Body of pancreas (tissue), 4 donors: ENCODE results near the gene SORCS2. TPM values are rescaled to one million over a fixed set of nuclear protein-coding genes. Genes with fewer than 3 reads are reported as not detected.

ENCODE experiments used
- ATAC-seq: fragments of 150-250 bp; one replicate; pipeline ENCODE4 v1.9.1; 2016
- DNase-seq, 4 donors: peaks; one replicate each; pipeline ENCODE4 v3.0.0-alpha.2; 2019
- H3K27ac ChIP-seq, 4 donors: fragments of 200-600 bp; sonication (generic); 1 replicate in 3 of 4; 2 replicates in 1 of 4; pipeline versions ENCODE4 v1.5.1 to v1.6.1; 2016 to 2019; ENCODE audit warnings: mild to moderate bottlenecking in 1 of 4, mixed read lengths in 1 of 4, moderate library complexity in 1 of 4
- H3K27me3 ChIP-seq, 2 donors: fragments of 200-600 bp; sonication (generic); one replicate each; pipeline ENCODE4 v1.6.0; 2016; ENCODE audit warnings: mild to moderate bottlenecking in 1 of 2
- H3K36me3 ChIP-seq, 2 donors: fragments of 200-600 bp; sonication (generic); replicated peaks in 1 of 2; 2 replicates each; pipeline ENCODE4 v1.5.1; 2016; ENCODE audit warnings: low read depth in 2 of 2; ENCODE audit not compliant: insufficient read depth in 1 of 2
- H3K4me1 ChIP-seq: fragments of 200-600 bp; sonication (generic); one replicate; pipeline ENCODE4 v1.6.0; 2016
- H3K4me3 ChIP-seq, 2 donors: fragments of 200-600 bp; sonication (generic); 1 replicate in 1 of 2; 2 replicates in 1 of 2; pipeline ENCODE4 v1.5.1; 2016 to 2019
- H3K9me3 ChIP-seq, 3 donors: fragments of 200-600 bp; sonication (generic); 1 replicate in 2 of 3; 2 replicates in 1 of 3; pipeline ENCODE4 v1.5.1; 2016
- POLR2A ChIP-seq, 3 donors: fragments of 450-650 bp; IDR thresholded peaks; one replicate each; pipeline ENCODE4 v1.6.1; 2016; ENCODE audit warnings: antibody characterized with exemption in 3 of 3, mild to moderate bottlenecking in 2 of 3
- WGBS, 2 donors: methylation state at CpG; one replicate each; pipeline ENCODE4 v1.1.5; 2017; 5-methylcytosine and 5-hydroxymethylcytosine counted together
- intact Hi-C: fragments of 100-400 bp; cut with DNase I; formaldehyde crosslinking; loops from one replicate; pipeline ENCODE4 v1.15.1; 2023
- total RNA-seq, 2 donors: library from RNA; depleted of rRNA; stranded (reverse); fragments of >200 nt; gene quantifications; one replicate each; pipeline ENCODE4 v1.1.0, GENCODE V29; 2016
- TF ChIP-seq, protein P1 (sequence below), 7 experiments: fragments of 450-650 bp in 4 of 7; fragments of 200-600 bp in 3 of 7; sonication (generic) in 3 of 7; IDR thresholded peaks; one replicate each; pipeline ENCODE4 v1.5.1; 2016 to 2019; ENCODE audit warnings: antibody characterized with exemption in 7 of 7

The SORCS2 gene
- total RNA-seq, 2 donors from 2014 or later, result 0.26 to 0.33 TPM

DNA sequence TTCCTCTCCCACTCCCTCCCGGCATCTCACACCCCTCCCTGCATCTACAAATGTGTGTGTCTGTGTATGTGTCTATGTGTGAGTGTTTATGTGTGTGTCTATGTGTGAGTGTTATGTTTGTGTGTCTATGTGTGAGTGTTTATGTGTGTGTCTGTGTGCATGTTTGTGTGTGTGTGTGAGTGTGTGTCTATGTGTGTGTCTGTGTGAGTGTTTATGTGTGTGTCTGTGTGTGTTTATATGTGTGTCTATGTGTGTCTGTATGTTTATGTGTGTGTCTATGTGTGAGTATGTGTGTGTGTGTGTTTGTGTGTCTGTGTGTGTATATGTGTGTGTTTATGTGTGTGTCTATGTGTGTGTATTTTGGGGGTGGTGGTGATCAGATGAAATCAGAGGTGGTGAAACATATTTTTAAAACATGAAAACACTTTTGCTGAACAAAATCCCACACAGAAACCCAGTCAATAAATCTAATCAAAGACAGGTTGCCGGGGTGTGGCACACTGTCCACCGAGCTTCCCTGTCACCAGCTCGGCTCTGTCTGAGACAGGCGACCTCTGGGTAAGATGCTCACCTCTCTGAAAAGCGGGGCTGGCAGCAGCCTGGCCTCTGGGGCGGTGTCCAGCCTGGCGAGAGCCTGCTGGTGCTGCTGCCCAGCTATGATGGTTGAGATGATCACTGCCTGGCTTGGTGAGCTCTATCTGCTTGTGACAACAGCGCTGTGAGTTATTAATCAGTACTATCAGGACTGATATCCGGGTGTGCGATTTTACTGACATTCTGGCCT, 429.1 kb downstream of the SORCS2 start:
- no peak for TF ChIP-seq POLR2A (IDR thresholded peaks at IDR 0.05)
- TF ChIP-seq, protein P1, sequence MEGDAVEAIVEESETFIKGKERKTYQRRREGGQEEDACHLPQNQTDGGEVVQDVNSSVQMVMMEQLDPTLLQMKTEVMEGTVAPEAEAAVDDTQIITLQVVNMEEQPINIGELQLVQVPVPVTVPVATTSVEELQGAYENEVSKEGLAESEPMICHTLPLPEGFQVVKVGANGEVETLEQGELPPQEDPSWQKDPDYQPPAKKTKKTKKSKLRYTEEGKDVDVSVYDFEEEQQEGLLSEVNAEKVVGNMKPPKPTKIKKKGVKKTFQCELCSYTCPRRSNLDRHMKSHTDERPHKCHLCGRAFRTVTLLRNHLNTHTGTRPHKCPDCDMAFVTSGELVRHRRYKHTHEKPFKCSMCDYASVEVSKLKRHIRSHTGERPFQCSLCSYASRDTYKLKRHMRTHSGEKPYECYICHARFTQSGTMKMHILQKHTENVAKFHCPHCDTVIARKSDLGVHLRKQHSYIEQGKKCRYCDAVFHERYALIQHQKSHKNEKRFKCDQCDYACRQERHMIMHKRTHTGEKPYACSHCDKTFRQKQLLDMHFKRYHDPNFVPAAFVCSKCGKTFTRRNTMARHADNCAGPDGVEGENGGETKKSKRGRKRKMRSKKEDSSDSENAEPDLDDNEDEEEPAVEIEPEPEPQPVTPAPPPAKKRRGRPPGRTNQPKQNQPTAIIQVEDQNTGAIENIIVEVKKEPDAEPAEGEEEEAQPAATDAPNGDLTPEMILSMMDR (IDR thresholded peaks at IDR 0.05), result no peak
- Histone ChIP-seq H3K36me3 (no peaks in the 10 kb centered on the region), H3K27me3 (no peaks in the 10 kb centered on the region), H3K27ac (no peak overlapping the region), H3K4me1 (no peaks in the 10 kb centered on the region), H3K9me3 (no peaks in the 10 kb centered on the region), H3K4me3 (no peak overlapping the region)
- ATAC-seq, result no peak
- intact Hi-C loops, result no loop called here
- WGBS, 2 donors, result 33 to 58% methylated on average over 8 to 11 of the region's 11 CpGs
- DNase-seq, result no peak

DNA sequence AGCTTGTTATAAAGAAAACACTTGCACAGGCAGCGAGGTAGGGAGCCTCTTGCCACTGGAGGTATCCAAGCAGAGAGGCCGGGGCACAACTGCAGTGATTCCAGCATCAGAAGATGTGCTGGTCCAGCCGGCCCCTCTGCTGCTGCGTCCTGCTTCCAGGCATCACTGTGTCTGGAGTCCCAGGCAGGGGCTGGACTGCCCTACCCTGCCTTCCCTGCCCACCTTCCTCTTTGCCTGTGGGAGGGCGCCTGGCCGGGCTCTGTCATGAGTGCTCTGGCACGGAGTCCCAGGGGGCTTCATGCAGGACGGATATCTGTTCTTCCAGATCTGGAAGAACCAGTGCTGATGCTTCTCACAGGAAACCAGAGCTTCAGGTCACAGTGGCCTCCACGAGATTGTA, 430.0 kb downstream of the SORCS2 start:
- Histone ChIP-seq H3K9me3 (no peaks in the 10 kb centered on the region), H3K4me3 (no peak overlapping the region), H3K27me3 (no peaks in the 10 kb centered on the region), H3K27ac (no peak overlapping the region), H3K4me1 (no peaks in the 10 kb centered on the region), H3K36me3 (no peaks in the 10 kb centered on the region)
- DNase-seq (no peak), ATAC-seq (no peak)
- 33 to 55% methylated on average over 3 to 9 of the region's 9 CpGs for WGBS, 2 donors
- TF ChIP-seq, protein P1 (IDR thresholded peaks at IDR 0.05), result no peak
- no peak for TF ChIP-seq POLR2A (IDR thresholded peaks at IDR 0.05)
- intact Hi-C loops, result no loop called here

DNA sequence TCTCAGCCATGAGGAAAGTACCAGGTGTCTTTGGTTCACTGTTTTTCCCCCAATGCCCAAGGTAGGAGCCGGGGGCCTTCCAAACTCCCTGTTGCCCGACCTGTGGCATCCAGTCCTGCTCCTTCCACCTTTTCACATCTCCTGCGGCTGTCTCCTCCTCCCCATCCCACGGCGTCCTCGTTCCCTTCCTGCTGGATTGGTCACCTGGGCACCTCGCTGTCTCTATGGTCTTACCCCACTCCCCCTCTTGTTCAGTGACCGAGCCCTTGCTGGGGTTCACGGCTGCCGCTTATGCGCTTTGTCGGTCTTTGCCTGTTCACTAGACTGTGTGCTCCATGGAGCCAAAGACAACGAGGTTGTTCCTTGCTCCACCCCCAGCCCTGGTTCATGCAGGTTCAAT, 431.1 kb downstream of the SORCS2 start:
- ATAC-seq (no peak), DNase-seq (no peak)
- Histone ChIP-seq H3K9me3 (no peaks in the 10 kb centered on the region), H3K36me3 (no peaks in the 10 kb centered on the region), H3K4me3 (no peak overlapping the region), H3K27me3 (no peaks in the 10 kb centered on the region), H3K27ac (no peak overlapping the region), H3K4me1 (no peaks in the 10 kb centered on the region)
- no peak for TF ChIP-seq POLR2A (IDR thresholded peaks at IDR 0.05)
- TF ChIP-seq, protein P1 (IDR thresholded peaks at IDR 0.05), result no peak
- intact Hi-C loops, result no loop called here
- WGBS, 2 donors, result 68 to 85% methylated on average over 13 of the region's 13 CpGs

DNA sequence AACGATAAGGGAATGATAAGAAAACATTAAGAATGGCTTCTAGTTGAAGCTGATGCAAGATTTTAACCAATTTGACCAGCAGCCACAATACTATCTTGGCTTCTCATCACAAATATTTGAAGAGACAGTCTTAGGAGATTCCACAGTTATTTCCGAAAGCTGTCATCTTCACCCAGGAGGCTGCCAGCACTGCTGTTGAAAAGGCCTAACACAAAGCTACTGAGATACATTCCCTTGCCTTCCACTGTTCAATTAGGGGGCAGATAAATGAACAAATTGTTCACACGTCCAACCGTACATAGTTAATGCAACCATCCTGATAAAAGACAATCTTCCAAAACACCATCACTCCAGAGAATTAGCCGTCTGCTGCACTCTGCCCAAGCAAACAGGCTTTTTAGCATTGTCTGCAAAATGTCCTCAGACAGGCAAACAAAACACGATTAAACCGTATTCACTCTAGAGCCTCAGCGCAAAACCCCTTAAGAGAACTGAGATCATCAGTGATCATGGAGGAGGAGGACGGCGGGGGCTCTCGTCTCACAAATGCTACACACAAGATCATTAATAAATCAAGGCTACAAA, 432.1 kb downstream of the SORCS2 start:
- Histone ChIP-seq H3K9me3 (no peaks in the 10 kb centered on the region), H3K36me3 (no peaks in the 10 kb centered on the region), H3K27ac (no peak overlapping the region), H3K4me1 (no peaks in the 10 kb centered on the region), H3K4me3 (no peak overlapping the region), H3K27me3 (no peaks in the 10 kb centered on the region)
- DNase-seq, result no peak
- no peak for TF ChIP-seq POLR2A (IDR thresholded peaks at IDR 0.05)
- TF ChIP-seq, protein P1 (IDR thresholded peaks at IDR 0.05), result no peak
- ATAC-seq, result no peak
- 55 to 57% methylated on average over 11 of the region's 11 CpGs for WGBS, 2 donors
- intact Hi-C loops, result no loop called here
